Epithelial cell of proximal tubule (primary cell): ENCODE measurements around the gene SYT11. TPM values are rescaled to one million over a fixed set of nuclear protein-coding genes. Genes with fewer than 3 reads are reported as not detected.

Source experiments
- DNase-seq: peaks from one replicate; pipeline ENCODE4 v3.0.0-alpha.2; 2011; ENCODE audit warnings: low read depth
- H3K4me3 ChIP-seq: 2 replicates; pipeline ENCODE4 v1.5.1; 2011; ENCODE audit warnings: low read depth, mild to moderate bottlenecking, low read length
- CTCF ChIP-seq: conservative IDR thresholded peaks from 2 replicates; pipeline ENCODE4 v1.5.1; 2012; ENCODE audit warnings: low read depth, mild to moderate bottlenecking, low read length
- total RNA-seq: library from RNA; depleted of rRNA; stranded (reverse); fragments of >200 nt; gene quantifications from 2 replicates; pipeline ENCODE4 v1.2.3, GENCODE V29; 2015

SYT11 gene
- total RNA-seq, 1 donor from 2014 or later, result 15.4 TPM

- no peak overlapping the region for H3K4me3 ChIP-seq
- TF ChIP-seq CTCF, result no peak
- no peak for DNase-seq
Measured at GRCh38 chr1:155900161-155900560, 40.8 kb downstream of the SYT11 start.

- TF ChIP-seq CTCF, result no peak
- H3K4me3 ChIP-seq, result no peak overlapping the region
- no peak for DNase-seq
Measured at GRCh38 chr1:155904261-155904660, 44.9 kb downstream of the SYT11 start.

DNA sequence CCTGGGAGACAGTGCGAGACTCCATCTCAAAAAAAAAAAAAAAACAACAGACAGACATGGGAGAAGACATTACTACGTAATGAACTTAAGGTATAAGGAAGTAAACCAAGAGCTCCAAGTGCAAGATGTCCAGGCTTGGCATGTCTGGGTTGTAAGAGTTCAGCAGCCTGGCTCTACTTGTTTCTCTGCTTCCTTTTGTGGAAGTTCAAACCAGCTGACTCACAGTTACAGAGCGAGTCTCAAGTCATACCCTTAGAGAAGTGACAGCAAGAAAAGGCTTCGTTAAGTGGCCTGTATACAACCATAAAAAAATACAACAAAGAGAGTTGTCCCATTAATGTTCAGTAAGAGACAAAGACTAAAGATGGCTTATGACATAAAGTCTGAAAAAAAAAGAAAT is 50.5 kb downstream of the SYT11 start:
- peak overlapping the region; percentile 78 for H3K4me3 ChIP-seq
- no peak for TF ChIP-seq CTCF
- no peak for DNase-seq

DNA sequence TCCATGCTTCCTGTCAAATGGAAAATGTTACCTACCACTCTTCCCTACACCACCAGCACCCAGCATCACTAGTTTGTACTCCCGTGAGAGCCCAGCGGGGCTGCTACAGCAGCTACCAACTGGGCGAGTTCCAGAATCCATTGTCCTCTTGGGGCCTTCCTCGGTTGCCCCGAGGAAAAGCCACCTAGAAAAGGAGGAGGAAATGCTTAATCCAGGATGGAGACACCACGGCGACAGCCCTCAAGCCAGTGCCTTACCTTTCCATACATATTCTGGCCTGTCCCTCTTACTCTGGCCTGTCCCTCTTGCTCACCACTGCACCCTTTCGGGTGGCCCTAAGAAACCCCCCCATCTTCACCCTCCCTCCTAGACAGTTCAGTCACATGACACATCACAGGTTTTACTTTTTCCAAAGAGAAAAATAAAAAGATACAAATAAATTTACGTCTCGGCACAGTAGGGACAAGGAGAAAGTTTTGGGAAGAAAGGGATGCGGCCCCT is 51.3 kb downstream of the SYT11 start:
- H3K4me3 ChIP-seq, result peak overlapping the region; percentile 78
- no peak for DNase-seq
- peak; percentile 28 for TF ChIP-seq CTCF

DNA sequence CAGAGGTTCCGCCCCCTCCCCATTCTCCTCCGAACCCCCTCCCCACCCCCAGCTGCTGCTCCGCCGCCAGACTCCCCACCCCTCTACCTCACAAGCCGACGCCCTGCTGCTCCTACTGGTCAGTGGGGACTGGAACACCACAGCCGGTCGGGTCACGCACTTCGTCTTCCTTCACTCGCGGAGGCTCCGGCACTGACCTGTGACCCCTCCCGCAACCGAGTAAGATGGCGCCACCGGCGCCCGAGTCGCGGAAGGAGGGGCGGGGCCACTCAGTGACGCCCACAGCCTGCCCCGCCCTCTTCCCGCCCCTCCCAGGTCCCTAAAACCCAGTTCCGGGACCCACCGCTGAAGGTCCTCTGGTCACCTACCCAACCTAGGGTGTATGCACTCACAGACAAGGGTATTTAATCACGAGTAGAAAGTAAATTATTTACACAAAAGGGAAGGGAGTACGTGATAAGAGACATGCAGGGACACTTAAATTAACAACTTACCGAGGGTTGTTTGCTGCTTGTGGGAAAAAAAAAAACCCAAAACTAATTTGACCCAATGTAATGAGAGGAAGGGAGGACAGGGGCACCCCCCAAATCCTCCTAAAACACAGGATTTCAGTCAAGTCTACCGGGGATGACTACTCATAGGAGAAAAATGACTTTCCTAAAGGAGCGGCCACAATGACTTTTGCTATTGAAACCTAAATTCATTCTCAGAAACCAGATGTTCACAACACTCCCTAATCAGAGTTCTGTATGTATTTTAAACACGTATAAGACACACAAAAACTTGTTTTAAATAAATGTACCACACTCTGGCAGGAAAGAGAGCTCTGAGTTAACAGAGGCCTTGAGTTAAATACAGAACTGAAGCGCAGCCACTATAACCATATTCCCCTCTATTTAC is 52.0 kb downstream of the SYT11 start, which contains the start of gene RIT1:
RIT1 (minus strand) TSS at position 194 of the 900 bp plus-strand sequence. CDS start 588 bp downstream, outside the sequence.
- peak within 1 kb of the TSS; percentile 78 for H3K4me3 ChIP-seq
- TF ChIP-seq CTCF, result no peak
- DNase-seq, result no peak

- no peak overlapping the region for H3K4me3 ChIP-seq
- DNase-seq, result no peak
- no peak for TF ChIP-seq CTCF
Measured at GRCh38 chr1:155912056-155912536, 52.7 kb downstream of the SYT11 start.
